K562 (cell line): ENCODE results near the gene GRK3. TPM values are rescaled to one million over a fixed set of nuclear protein-coding genes. Genes with fewer than 3 reads are reported as not detected.

Source experiments
- ATAC-seq: fragments of 200-7000 bp; cut with Tn5 transposase; 3 replicates; pipeline ENCODE4 v1.9.1; 2020; ENCODE audit warnings: moderate library complexity
- BruUV-seq: library from RNA; stranded (reverse); fragments of 400-500 nt; replicated peaks from 2 replicates; lab custom pipeline; 2021; lab: Mats Ljungman, UMichigan
- CTCF ChIA-PET: fragments of 300-600 bp; formaldehyde crosslinking; extraction: SDS; loops from one replicate; lab custom pipeline; 2021; ENCODE audit warnings: low intra/inter-chr PET ratio; lab: Yijun Ruan, JAX
- POLR2A ChIA-PET: fragments of 300-600, 350-650 bp; sonication (Branson Sonifier 250); formaldehyde crosslinking; extraction: SDS; loops from one replicate; lab custom pipeline; 2021; ENCODE audit warnings: antibody characterized with exemption, inconsistent platforms; lab: Yijun Ruan, JAX
- DNase-seq, 4 experiments: peaks; one replicate each; pipeline versions ENCODE4 v3.0.0 to v3.0.0-alpha.2; 2011 to 2018; ENCODE audit warnings: low spot score in 3 of 4, mixed read lengths in 3 of 4; ENCODE audit errors: extremely low read depth in 1 of 4
- FAIRE-seq: peaks from 2 replicates; lab custom pipeline; 2011; peaks lifted over from hg19 to GRCh38; lab: Jason Lieb, UNC
- H2AFZ ChIP-seq: 2 replicates; pipeline ENCODE4 v1.6.0; 2011; ENCODE audit warnings: low read depth, low read length, control low read depth, inconsistent platforms
- H3K27ac ChIP-seq: fragments of 200-600 bp; 3 replicates; pipeline ENCODE4 v1.8.0; 2011; ENCODE audit warnings: low read depth, mild to moderate bottlenecking, control low read depth, inconsistent platforms, low read length, moderate library complexity, mixed read lengths; ENCODE audit errors: extremely low read depth
- H3K27me3 ChIP-seq, 2 experiments: fragments of 300-600 bp in 1 of 2; 2 replicates in 1 of 2; 3 replicates in 1 of 2; pipeline versions ENCODE4 v1.6.0 to v1.8.0; 2011; ENCODE audit warnings: inconsistent platforms in 2 of 2, low read length in 2 of 2, mild to moderate bottlenecking in 1 of 2, mixed read lengths in 1 of 2, moderate library complexity in 1 of 2; ENCODE audit not compliant: control insufficient read depth in 2 of 2, insufficient read depth in 2 of 2
- H3K36me3 ChIP-seq: fragments of 300-600 bp; 3 replicates; pipeline ENCODE4 v1.8.0; 2011; ENCODE audit warnings: mild to moderate bottlenecking, low read length, inconsistent platforms; ENCODE audit not compliant: control insufficient read depth, insufficient read depth
- H3K4me1 ChIP-seq, 2 experiments: fragments of 200-600 bp in 1 of 2; replicated peaks in 1 of 2; 2 replicates in 1 of 2; 3 replicates in 1 of 2; pipeline versions ENCODE4 v1.5.1 to v1.8.0; 2011; ENCODE audit warnings: inconsistent platforms in 2 of 2, low read length in 2 of 2, mild to moderate bottlenecking in 1 of 2, mixed read lengths in 1 of 2, moderate library complexity in 1 of 2; ENCODE audit not compliant: control insufficient read depth in 2 of 2, insufficient read depth in 2 of 2
- H3K4me2 ChIP-seq: 2 replicates; pipeline ENCODE4 v1.6.1; 2011; ENCODE audit warnings: low read length, control low read depth, inconsistent platforms, mixed read lengths; ENCODE audit not compliant: insufficient read depth
- H3K4me3 ChIP-seq: fragments of 200-600 bp; sonication (generic), shearing (Covaris generic); 2 replicates; pipeline ENCODE4 v1.5.1; 2016; ENCODE audit warnings: control low read depth, inconsistent platforms
- H3K79me2 ChIP-seq: fragments of 200-600 bp; 3 replicates; pipeline ENCODE4 v1.8.0; 2011; ENCODE audit warnings: low read length, inconsistent platforms; ENCODE audit not compliant: control insufficient read depth, insufficient read depth
- H3K9ac ChIP-seq, 2 experiments: 2 replicates each; pipeline versions ENCODE4 v1.6.0 to v1.6.1; 2011; ENCODE audit warnings: low read depth in 2 of 2, low read length in 2 of 2, control low read depth in 1 of 2, inconsistent platforms in 1 of 2, mild to moderate bottlenecking in 1 of 2, mixed read lengths in 1 of 2; ENCODE audit not compliant: insufficient read depth in 1 of 2
- H3K9me1 ChIP-seq: one replicate; pipeline ENCODE4 v1.6.0; 2011; ENCODE audit warnings: inconsistent platforms, mild to moderate bottlenecking, low read length, moderate library complexity; ENCODE audit not compliant: control insufficient read depth, insufficient read depth
- H3K9me3 ChIP-seq: replicated peaks from 2 replicates; pipeline ENCODE4 v1.5.1; 2011; ENCODE audit warnings: low read depth, low read length, inconsistent platforms; ENCODE audit not compliant: control insufficient read depth, insufficient read depth
- H4K20me1 ChIP-seq: replicated peaks from 2 replicates; pipeline ENCODE4 v1.6.1; 2011; ENCODE audit warnings: low read length, inconsistent platforms, mixed read lengths; ENCODE audit not compliant: control insufficient read depth, insufficient read depth
- CCAR2 ChIP-seq: fragments of 200-400 bp; formaldehyde crosslinking; IDR thresholded peaks from 2 replicates; pipeline ENCODE4 v1.6.1; 2017; ENCODE audit warnings: mild to moderate bottlenecking, low read depth, low read length
- GATA2 ChIP-seq: sonication (generic); formaldehyde crosslinking; IDR thresholded peaks from 2 replicates; pipeline ENCODE4 v1.4.0; 2020; ENCODE audit warnings: mild to moderate bottlenecking, missing genetic modification reagents
- JUND ChIP-seq, 2 experiments: IDR thresholded peaks; 2 replicates in 1 of 2; 3 replicates in 1 of 2; pipeline ENCODE4 v1.6.1; 2011; ENCODE audit warnings: borderline replicate concordance in 2 of 2, low read depth in 2 of 2, low read length in 2 of 2, improper control_type of control experiment in 1 of 2, missing biosample characterization in 1 of 2, missing genetic modification characterization in 1 of 2, missing genetic modification reagents in 1 of 2
- KAT7 ChIP-seq: sonication (generic); formaldehyde crosslinking; IDR thresholded peaks from 2 replicates; pipeline ENCODE4 v1.8.0; 2022; ENCODE audit warnings: missing genetic modification reagents, mild to moderate bottlenecking, borderline replicate concordance
- MECOM ChIP-seq: fragments of 250-450 bp; sonication (Bioruptor Pico); IDR thresholded peaks from 2 replicates; pipeline ENCODE4 v1.8.0; 2022; ENCODE audit warnings: inconsistent platforms
- PRMT5 ChIP-seq: sonication (generic); formaldehyde crosslinking; IDR thresholded peaks from 2 replicates; pipeline ENCODE4 v1.5.0; 2020; ENCODE audit warnings: missing genetic modification reagents
- SPI1 ChIP-seq: IDR thresholded peaks from 2 replicates; pipeline ENCODE4 v1.6.1; 2011; ENCODE audit warnings: low read depth, low read length, control low read depth, borderline replicate concordance
- ZBTB1 ChIP-seq: sonication (generic); formaldehyde crosslinking; IDR thresholded peaks from 2 replicates; pipeline ENCODE4 v1.8.1; 2023; ENCODE audit warnings: missing genetic modification reagents, low read depth, mild to moderate bottlenecking, borderline replicate concordance
- ZNF175 ChIP-seq: fragments of 200-800 bp; sonication (Bioruptor generic); IDR thresholded peaks from 2 replicates; pipeline ENCODE4 v1.6.1; 2016; ENCODE audit warnings: low read depth, mild to moderate bottlenecking, missing genetic modification characterization, missing compliant biosample characterization
- WGBS: fragments of 100-300 bp; shearing (Covaris generic); methylation state at CpG from one replicate; pipeline ENCODE4 v1.1.6; 2016; ENCODE audit warnings: low coverage, mixed read lengths; ENCODE audit not compliant: insufficient coverage; ENCODE audit errors: missing lambda C conversion rate; 5-methylcytosine and 5-hydroxymethylcytosine counted together
- in situ Hi-C: fragments of 300-500 bp; cut with MboI; formaldehyde crosslinking; loops from 4 replicates; pipeline ENCODE4 v1.15.0; 2018; ENCODE audit warnings: inconsistent platforms, mixed read lengths
- intact Hi-C: fragments of 100-400 bp; cut with micrococcal nuclease; formaldehyde crosslinking; loops from 2 replicates; pipeline ENCODE4 v1.14.2; 2022
- polyA plus RNA-seq, 8 experiments: library from polyadenylated mRNA; depleted of rRNA in 4 of 8; stranded (reverse) in 5 of 8; unstranded in 3 of 8; fragments of >200 nt; fragmentation: Nextera tagmentation in 2 of 8; fragmentation: Illumina TruSeq in 1 of 8; extraction: Ambion mirVana in 2 of 8; extraction: Trizol in 1 of 8; gene quantifications; 2 replicates each; pipeline versions ENCODE4 v1.2.1 to v1.2.3, GENCODE V29; 2011 to 2014; ENCODE audit warnings: inconsistent platforms in 1 of 8, missing spikeins in 1 of 8
- total RNA-seq, 7 experiments: library from RNA; depleted of rRNA in 6 of 7; stranded (reverse); fragments of >200 nt in 6 of 7; fragmentation: Illumina TruSeq in 2 of 7; extraction: Trizol in 2 of 7; gene quantifications; 2 replicates each; pipeline versions ENCODE4 v1.2.1 to v1.2.3, GENCODE V29; 2011 to 2021; ENCODE audit warnings: low replicate concordance in 1 of 7
- TF ChIP-seq, protein P1 (sequence below): sonication (generic); formaldehyde crosslinking; IDR thresholded peaks from 2 replicates; pipeline ENCODE4 v1.8.1; 2023; ENCODE audit warnings: mild to moderate bottlenecking, missing genetic modification reagents, moderate library complexity

The GRK3 gene
- total and polyA plus RNA-seq, 9 of the 15 experiments (the other 6 are each of a cell fraction or from before 2014, with no cell fraction given) = 1.4 to 7.6 (median 3.6) TPM

DNA sequence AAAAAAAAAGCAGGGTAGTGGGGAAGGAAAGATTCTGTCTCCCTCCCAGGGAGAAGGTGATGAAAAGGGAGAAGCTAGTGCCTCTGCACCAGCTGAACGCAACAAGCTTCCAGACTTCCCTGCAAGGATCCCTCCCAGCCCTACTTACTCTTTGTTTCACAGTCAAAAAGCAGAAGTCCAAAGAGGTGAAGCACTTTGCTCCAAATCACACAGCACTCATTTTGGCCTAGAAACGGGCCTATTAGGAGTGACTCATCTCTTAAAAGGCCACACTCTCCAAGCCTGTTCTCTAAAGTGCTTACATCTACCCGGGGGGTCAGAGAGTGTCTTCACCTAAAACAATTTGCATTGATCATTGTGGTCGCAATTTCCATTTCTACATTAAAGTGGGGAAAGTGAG is 17.7 kb upstream of the GRK3 start:
- Histone ChIP-seq H3K9me1 (no peaks in the 10 kb centered on the region), H3K36me3 (no peaks in the 10 kb centered on the region), H3K27ac (no peak overlapping the region), H3K79me2 (no peaks in the 10 kb centered on the region), H3K9me3 (no peaks in the 10 kb centered on the region), H3K27me3 (no peaks in the 10 kb centered on the region; a peak in 2 of 5 replicates), H3K4me3 (no peak overlapping the region), H4K20me1 (no peaks in the 10 kb centered on the region), H3K9ac (no peak overlapping the region), H3K4me1 (peaks cover 5 to 14% of the 10 kb centered on the region in 2 experiments; a peak in 4 of 5 replicates), H3K4me2 (no peak overlapping the region), H2AFZ (no peak overlapping the region)
- intact Hi-C loops = loop anchor here (10.0 kb wide), 1 partner anchor 228 kb away; no protein-coding TSS in a partner anchor
- ChIA-PET CTCF (no interaction called here), POLR2A (no interaction called here)
- WGBS = 27% methylated on average over 4 of the region's 4 CpGs
- DNase-seq = no peak
- FAIRE-seq = no peak
- in situ Hi-C loops = no loop called here
- BruUV-seq = no TSS peak
- TF ChIP-seq GATA2 (CRISPR knock-in tag) (no peak), MECOM (CRISPR knock-in tag) (no peak), PRMT5 (CRISPR knock-in tag) (no peak), ZBTB1 (CRISPR knock-in tag) (no peak), SPI1 (peak; percentile 89), CCAR2 (no peak), KAT7 (no peak), JUND (IDR thresholded peaks at IDR 0.05; ENCODE audit: borderline replicate concordance, low read depth, low read length) (0 out of 2 replicates have a peak, but pooled peaks have one; percentile 53), JUND (tag; IDR thresholded peaks at IDR 0.05; ENCODE audit: borderline replicate concordance, low read depth, low read length) (no peak; the same call in 2 of the 3 replicates), ZNF175 (CRISPR knock-in tag) (no peak)
- TF ChIP-seq, protein P1, sequence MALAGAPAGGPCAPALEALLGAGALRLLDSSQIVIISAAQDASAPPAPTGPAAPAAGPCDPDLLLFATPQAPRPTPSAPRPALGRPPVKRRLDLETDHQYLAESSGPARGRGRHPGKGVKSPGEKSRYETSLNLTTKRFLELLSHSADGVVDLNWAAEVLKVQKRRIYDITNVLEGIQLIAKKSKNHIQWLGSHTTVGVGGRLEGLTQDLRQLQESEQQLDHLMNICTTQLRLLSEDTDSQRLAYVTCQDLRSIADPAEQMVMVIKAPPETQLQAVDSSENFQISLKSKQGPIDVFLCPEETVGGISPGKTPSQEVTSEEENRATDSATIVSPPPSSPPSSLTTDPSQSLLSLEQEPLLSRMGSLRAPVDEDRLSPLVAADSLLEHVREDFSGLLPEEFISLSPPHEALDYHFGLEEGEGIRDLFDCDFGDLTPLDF = no peak
- ATAC-seq = no peak
